MV-4-11 (cell line): ENCODE results near the gene CTNNA1.
A peak's percentile ranks its signal among the peaks of the same experiment; 100 is the strongest.
"Not testable (repeated sequence)": the region's sequence is repeated elsewhere in the genome, so short reads cannot be mapped to it uniquely, and the experiment has no call there.

Experiments
- DNase-seq: peaks from one replicate; lab custom pipeline; 2025; lab: John Stamatoyannopoulos, UW

The CTNNA1 gene

DNA sequence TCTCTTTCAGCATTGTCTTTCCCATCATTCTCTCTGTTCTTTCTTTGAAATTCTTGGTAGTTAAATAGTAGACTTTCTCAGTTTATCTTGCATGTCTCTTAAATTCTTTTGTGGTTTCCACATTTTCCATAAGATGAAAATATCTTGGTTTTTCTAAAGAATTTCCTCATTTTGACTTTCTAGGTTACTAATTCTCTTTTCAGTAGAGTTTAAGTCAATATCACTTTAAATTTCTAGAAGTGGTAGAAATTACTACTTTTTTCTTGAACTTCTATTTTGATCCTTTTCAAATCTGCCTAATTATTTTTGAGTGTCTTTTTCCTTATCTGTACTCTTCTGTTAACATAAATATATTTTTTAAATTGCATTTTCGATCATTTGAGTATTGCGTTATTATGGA lies 145.5 kb downstream of the CTNNA1 start:
- DNase-seq, result peak; percentile 48

DNA sequence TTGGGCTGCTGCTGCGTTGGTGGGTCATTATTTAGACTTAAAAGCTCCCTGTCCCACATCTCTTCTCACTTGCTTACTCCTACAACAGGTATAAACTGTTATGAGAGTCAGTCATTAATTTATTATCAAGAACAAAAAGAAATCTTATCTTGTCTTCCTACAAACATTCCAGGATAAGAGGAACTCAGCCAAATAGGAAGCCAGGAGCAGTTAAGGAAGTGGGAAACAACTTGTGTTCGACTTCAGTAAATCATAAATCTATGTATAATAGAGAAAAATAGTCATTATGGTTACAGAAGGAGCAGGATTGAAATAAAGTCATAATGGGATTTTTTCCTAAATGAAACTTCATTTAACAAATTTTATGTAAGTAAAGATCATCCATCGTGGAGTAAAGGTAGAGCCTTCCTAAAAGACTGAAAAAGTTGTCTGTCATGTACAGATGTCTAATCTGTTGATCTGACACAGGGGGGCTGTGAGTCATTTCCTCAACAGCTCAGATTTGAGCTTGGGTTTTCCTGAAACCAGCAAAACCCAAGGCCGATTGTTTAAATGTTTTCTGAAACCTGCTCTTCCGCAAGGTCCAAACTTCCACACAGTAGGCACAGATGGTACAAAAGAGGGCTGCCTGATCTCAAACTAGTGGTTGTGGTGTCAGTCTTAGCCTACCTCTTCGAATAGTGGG lies 147.2 kb downstream of the CTNNA1 start:
- no peak for DNase-seq

DNA sequence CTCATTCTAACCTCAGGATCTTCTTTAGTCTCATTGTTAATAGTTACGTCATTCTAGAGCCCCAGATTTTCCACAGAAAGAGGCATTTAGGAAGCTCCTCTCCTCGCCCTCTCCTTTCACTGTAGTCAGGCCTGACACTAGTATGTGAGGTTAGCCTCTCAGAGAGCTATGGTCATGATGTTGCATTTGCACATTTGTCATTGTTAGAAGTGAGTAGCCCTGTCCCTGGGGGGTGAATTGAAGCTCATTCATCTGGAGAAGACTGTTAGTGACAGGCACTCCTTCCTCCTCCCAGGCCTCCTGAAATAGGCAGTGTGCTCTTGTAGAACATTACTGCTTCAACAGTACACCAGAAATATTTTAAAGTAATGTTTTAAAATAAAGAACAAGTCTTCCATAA lies 148.5 kb downstream of the CTNNA1 start:
- peak; percentile 41 for DNase-seq

DNA sequence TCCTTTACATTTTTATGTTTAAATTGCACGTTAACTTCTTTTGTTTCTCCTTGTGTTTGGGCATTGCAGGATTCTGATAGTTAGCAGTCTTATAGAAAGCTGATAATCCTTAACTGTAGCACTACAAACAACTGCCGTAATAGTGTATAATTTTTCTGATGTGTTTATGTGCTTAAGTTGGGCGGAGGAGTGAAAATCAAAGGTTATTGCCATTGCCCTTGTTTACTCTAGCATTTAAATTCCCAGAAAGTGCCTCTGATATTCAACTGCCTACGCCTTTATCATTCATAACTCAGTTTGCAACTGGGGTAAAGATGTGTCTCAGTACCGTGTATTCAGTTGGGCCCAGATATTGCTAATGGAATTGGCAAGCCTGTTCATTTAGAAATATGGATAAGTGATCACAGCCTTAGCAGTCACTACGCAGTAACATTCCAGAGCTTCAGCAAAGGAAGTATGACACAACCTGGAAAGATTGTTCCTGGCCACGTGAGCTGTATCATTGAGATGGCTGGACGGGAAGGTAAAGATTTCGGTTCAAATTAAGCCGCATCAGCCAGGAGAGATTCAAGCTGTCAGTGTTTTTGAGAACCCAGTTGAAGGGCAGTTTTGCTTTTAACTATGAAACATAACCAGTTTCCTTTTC lies 150.0 kb downstream of the CTNNA1 start:
- DNase-seq, result no peak

DNA sequence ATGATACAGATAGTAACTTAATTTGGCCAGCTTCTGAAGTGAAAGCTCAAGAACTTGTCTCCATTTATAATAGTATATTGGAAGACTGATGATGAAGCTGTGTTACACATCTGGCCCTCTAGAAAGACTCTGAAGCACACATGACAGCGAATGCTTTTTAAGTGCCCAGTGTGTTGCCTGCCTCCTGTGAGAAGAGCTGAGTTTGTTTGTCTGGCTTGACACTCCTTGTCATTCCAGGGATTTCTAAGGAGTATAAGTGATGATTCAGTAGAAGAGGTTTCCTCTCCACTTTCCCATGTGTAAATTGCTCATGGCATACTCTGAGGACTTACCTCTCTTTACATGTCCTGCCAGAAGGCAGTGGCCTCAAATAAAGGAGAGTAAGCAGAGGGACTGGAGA lies 152.3 kb downstream of the CTNNA1 start:
- no peak for DNase-seq

DNA sequence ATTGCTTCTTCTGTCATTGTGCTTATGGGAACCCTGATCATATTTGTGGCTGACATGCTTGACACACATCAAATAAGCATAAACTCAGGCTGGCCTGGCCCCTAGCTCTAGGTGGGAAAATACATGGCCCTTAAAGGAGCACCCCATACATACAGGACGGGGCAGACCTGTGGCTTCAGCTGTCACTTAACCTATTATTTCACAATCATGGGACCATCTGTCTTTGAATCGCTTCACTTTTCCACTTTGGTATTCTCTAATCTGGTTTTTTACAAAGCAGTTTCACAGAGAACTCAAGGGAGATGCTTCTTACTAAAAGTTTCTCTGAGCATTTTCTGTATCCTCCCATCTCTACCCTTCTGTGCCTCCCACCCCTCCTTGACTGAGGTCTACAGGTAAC lies 156.5 kb downstream of the CTNNA1 start:
- DNase-seq, result peak; percentile 32

DNA sequence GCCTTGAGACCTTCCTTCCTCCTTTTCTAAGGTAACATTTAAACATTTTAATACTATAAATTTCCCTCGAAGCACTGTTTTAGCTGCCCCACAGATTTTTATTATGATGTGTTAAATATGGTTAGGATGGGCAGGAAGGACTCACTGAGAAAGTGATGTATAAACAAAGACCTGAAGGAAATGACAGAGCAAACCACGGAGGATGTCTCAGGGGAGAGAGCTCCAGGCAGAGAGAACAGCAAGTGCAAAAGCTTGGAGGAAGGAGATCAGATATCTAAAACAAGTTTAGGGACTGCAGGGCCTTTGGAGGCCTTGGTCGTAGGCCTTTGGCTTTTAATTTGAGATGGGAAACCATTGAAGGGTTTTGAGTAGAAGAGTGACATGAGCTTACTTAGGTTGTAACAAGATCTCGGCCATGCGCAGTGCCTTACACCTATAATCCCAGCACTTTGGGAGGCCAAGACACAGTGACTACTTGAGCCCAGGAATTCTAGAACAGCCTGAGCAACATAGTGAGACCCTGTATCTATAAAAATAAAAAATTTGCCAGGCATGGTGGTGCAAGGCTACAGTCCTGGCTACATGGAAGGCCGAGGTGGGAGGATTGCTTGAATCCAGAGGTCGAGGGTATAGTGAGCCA lies 157.4 kb downstream of the CTNNA1 start:
- DNase-seq, result no peak

DNA sequence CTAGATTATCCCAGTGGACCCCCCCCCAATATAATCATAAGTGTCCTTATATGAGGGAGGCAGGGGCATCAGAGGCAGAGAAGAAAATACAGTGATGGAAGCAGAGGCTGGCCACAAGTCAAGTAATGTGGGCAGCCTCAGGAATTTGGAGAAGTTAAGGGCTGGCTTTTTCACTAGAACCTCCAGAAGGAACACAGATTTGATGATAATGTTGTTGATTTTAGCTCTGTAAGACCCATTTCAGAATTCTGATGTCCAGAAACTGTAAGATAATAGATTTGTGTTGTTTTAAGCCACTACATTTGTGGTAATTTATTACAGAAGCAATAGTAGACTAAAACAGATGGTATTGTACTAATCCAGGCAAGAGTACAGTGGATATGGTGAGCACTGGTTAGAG lies 158.2 kb downstream of the CTNNA1 start:
- no peak for DNase-seq

DNA sequence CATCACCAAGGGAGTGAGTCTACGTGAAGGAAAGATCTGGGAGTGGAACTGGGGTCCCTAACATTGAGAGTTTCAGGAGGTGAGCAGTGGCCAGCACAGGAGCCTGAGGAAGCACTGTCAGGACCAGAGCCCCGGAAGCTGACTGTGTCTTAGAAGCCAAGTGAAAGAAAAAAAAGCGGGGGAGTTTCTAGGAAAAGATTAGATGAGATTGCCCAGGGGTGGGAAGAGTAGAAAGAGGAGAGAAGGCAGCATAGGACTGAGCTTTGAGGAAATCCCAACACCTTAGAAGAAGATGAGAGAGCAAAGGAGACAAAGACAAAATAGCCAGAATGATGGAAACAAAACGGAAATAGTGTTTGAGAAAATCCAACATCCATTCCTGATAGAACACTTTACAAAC lies 158.9 kb downstream of the CTNNA1 start:
- DNase-seq, result no peak

DNA sequence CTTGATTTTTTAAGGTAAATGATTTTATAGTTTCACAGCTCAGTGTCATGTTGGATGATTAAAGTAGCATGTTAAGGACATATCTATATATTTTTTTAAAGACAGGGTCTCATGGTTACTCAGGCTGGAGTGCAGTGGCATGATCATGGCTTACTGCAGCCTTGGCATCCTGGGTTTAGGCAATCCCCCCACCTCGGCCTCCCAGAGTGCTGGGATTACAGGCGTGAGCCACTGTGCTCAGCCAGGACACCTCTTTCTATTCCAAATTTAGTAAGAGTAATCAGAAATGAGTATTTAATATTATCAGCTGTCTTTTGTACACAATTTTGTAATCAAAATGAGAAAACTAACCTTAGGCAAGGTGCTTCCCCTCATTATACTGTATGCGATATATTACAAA lies 160.5 kb downstream of the CTNNA1 start:
- DNase-seq, result no peak

DNA sequence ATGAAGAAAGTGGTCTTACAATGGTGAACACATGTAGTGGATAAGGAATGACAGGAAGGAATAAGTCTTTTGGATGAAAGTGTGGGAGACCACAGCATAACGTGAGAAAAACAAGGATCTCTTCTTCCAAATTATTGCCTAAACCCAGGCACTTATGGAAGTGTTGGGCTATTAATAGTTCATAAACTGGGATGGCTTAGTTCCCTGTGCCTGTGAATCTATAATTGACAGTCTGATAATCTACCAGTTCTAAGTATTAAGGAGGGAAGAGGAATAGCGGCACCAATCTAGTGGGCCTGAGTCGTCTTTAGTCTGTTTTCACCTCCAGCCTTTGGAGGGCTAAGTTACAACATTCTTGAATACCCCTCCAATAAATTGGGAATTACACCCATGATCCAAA lies 161.1 kb downstream of the CTNNA1 start:
- no peak for DNase-seq

DNA sequence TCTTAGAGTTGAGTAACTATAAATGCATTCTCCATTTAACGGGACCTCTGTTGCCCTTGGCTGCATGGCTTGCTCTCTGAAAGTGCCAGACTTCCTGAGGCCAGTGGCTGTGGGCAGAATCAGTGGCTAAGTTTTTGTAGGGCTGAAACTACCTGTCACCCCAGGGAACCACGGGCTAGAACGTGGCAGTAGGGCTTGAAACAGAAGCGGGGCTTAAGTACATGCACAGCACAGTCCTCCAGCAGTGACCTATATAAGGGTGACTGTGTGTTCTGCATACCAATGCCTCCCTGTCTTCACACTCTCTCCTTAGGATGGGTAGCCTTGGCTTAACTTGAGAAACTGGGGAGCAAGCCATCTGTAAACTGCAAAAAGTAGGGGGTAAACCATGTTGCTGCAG lies 165.5 kb downstream of the CTNNA1 start:
- DNase-seq, result no peak

DNA sequence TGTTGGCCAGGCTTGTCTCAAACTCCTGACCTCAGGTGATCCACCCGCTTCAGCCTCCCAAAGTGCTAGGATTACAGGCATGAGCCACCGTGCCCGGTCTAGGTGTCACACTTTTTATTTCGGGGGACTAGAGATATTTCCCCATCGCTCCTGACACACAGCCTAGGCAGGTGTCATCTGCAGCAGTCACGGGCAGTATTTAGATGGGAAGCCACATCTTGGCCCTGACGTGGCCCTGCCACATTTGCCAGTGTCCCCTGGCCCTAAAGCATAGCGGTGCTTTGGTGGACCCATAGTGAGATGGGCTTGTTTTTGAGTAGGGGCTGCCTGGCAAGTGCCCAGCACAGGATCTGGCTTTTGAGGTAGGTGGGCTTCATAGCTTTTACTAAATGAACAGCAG lies 167.0 kb downstream of the CTNNA1 start:
- no peak for DNase-seq

DNA sequence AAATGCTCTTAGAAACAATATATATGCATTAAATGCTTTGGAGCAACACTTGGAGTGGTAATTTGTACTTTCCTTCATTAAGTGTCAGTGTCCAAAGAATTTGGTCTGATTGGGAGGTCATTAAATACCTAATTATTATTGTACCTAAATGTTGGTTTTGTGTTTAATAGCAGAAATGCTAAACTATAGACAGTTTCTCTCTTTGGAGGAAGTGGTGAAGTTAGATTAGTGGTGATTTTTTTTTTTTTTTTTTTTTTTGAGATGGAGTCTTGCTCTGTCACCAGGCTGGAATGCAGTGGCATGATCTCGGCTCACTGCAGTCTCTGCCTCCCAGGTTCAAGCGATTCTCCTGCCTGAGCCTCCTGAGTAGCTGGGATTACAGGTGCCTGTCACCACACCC lies 168.1 kb downstream of the CTNNA1 start:
- not testable (repeated sequence) for DNase-seq

DNA sequence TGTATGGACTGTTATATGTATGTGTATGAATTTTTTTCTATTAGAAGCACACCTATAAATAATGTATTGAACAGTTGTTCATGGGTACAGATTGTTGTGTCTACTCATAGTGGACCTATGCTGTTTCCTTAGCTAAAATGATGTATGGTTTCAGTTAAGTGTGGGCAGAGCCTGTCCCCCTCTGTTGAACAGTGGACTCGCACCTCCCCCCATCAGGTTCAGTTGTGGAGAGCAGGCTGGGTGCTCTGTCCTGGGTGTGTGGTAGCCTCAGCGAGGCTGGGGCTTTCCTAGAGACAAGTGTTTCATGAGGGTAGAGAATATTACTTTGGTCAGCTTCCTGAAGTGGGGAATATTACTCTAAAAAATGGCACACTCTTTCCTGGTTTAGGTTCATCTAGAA lies 169.3 kb downstream of the CTNNA1 start:
- DNase-seq, result no peak

DNA sequence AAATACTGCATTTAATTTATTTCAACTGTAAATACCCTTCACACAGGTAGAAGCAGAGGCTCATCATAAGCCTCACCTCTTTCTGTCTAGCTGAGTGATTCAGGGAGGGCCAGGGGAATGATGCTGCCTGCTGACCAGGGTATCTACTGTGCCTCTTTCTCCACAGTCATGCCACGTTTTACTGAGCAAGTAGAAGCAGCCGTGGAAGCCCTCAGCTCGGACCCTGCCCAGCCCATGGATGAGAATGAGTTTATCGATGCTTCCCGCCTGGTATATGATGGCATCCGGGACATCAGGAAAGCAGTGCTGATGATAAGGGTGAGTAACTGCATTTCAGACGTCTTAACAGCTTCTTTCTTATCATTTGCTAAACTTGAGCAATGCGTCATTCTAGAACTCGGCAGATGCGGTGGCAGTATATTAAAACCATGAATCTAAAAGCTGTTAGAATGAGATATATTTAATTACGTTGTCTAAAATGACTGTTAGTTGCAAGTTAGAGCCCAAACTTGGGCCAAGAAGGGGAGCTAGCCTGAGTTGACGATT lies 171.9 kb downstream of the CTNNA1 start:
- no peak for DNase-seq

DNA sequence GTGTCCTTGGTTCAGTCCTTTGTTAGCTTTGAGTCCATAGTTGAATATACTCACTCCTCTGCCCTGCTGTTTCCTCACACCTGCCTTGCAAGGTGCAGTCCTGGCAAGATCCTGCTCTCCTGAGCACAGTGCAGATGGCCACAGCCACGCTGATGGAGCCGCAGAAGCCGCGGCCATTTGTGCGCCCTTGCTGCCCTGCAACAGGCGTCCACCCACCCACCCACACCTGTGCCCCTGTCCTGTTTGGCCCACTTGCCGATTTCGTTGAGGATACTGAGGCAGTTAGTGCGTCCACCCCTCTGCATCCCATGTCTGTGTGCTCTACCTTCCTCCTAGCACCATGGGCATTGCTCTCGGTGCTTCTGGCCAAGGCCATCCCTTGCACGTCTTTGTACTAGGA lies 173.0 kb downstream of the CTNNA1 start:
- DNase-seq, result no peak

DNA sequence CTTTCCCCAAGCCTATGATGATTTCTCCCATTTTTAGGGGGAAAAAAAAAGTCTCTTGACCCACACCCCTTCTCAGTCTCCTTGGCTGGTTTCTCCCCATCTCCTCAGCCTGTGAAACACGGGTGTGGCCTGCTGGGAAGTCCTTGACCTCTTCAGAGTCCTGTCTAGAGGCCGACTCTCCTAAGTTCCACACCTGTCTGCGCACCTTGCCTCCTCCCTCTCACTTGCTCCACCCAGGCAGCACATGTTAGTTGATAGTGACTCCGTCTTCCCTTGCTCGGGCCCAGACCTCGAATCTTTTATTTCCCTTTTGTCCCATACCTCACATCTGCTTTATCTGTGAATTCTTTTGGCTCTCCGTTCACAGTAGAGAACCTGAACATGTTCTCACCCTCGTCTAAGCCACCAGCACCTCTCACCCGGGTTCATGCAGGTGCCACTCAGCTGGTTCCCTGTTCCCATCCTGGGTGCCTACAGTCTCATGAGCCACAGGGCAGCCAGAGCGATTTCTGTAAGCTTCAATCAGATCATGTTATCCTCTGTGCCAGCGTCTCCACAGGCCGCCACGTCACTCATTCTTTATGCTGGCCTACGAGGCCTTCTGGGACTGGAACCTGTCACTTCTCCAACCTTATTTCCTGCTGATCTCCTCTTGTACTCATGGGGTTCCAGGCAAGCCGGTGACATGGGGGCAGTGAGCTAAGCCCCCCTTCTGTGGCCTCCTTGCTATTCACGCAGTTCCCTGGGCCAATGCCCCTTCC lies 173.6 kb downstream of the CTNNA1 start:
- DNase-seq, result no peak

DNA sequence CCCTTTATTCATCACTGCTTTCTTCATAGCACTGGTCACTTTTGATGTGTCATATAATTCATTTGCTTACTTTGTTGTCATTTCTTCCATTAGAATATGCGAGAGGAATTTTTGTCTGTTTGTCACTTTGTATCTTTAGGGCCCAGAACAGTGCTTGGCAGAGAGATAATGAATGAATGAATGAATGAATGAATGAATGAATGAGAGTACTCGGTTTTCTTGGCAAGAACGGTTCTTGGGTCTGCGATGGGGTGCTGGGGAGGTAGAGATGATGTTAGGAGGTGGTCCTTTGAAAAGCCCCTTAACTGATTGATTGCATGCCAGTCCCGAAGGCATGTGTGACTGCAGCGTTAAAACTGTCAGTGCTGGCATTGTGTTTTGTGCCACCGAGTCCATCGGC lies 174.3 kb downstream of the CTNNA1 start:
- no peak for DNase-seq

DNA sequence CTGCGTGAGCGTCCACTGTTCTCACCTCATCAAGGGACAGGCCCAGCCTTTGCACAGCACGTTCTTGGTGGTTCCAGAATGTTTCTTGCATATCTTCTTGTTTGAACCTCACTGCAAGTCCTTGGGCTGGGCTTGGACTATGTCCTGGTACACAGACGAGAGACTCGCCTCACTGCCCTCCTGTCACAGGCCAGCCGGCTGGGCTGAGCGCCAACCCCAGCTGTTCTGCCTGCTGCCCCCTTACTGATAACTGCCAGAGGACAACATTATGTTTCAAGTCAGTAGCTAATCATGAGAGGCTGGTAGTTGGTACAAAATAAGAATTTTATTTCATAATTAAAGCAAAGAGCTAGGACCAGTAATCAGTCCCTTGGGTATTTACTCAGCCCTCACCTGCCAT lies 174.8 kb downstream of the CTNNA1 start:
- DNase-seq, result no peak

DNA sequence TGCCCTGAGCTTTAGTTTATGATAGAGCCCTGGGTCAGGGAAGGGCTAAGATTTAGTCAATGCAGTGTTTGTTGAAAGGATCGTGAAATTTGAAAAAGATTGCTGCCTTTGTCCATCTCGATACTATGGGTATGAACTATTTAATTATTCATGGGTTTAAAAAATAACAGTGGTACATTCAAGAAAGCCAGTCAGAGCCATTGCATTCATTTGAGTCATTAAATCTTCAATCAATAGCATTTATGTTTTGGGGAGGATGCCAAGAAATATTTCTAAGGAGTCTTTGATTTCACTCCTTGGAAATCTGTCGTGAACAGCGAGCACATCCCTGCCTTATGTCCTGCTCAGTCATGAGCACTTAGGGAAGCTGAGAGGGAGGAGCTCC lies 176.3 kb downstream of the CTNNA1 start:
- DNase-seq, result no peak

DNA sequence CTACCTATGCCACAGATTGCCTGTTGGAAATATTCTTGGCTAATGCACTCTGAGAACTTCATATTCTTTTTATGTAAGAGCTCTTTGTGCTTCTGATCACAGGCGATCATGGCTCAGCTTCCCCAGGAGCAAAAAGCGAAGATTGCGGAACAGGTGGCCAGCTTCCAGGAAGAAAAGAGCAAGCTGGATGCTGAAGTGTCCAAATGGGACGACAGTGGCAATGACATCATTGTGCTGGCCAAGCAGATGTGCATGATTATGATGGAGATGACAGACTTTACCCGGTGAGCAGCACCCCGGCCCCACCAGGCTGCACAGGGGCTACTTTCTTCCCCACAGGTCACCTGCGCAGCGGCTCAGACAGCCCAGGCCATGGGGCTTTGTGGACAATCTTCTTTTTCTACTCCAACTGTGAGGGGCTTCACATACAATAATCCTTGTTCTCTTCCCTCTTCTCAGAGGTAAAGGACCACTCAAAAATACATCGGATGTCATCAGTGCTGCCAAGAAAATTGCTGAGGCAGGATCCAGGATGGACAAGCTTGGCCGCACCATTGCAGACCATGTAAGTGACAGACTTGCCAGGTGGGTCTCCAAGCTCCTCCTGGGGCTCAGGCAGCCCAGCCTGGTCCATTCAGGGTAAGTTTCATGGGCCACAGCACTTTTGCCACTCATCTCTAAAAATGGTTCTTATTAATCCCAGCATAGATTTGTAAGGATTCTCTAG lies 177.3 kb downstream of the CTNNA1 start:
- DNase-seq, result no peak
